K562 (cell line): ENCODE measurements around the gene EIF5. TPM values are rescaled to one million over a fixed set of nuclear protein-coding genes. Genes with fewer than 3 reads are reported as not detected.

ENCODE experiments used
- CHD2 ChIP-seq: IDR thresholded peaks from 2 replicates; pipeline ENCODE4 v1.6.1; 2011; ENCODE audit warnings: low read depth, low read length
- ELK1 ChIP-seq: sonication (generic); formaldehyde crosslinking; IDR thresholded peaks from 2 replicates; pipeline ENCODE4 v1.8.1; 2022; ENCODE audit warnings: missing genetic modification reagents
- ETV1 ChIP-seq: fragments of 450-650 bp; conservative IDR thresholded peaks from 2 replicates; pipeline ENCODE4 v1.6.1; 2016; ENCODE audit warnings: missing genetic modification characterization, control low read depth, low read depth, missing compliant biosample characterization
- IRF9 ChIP-seq: fragments of 450-650 bp; IDR thresholded peaks from 2 replicates; pipeline ENCODE4 v1.6.1; 2016; ENCODE audit warnings: missing biosample characterization, missing genetic modification characterization
- KAT8 ChIP-seq: fragments of 450-650 bp; IDR thresholded peaks from 2 replicates; pipeline ENCODE4 v1.6.1; 2016; ENCODE audit warnings: low read depth, mild to moderate bottlenecking
- KLF1 ChIP-seq: fragments of 450-650 bp; IDR thresholded peaks from 2 replicates; pipeline ENCODE4 v1.6.1; 2016; ENCODE audit warnings: missing genetic modification characterization, missing compliant biosample characterization
- POLR2B ChIP-seq: fragments of 450-650 bp; IDR thresholded peaks from 2 replicates; pipeline ENCODE4 v1.6.1; 2018; ENCODE audit warnings: low read depth; ENCODE audit not compliant: partially characterized antibody
- RFX7 ChIP-seq: fragments of 250-450 bp; sonication (Bioruptor Pico); IDR thresholded peaks from 2 replicates; pipeline ENCODE4 v1.5.1; 2021; ENCODE audit warnings: mild to moderate bottlenecking
- SAFB ChIP-seq: fragments of 200-400 bp; formaldehyde crosslinking; IDR thresholded peaks from 2 replicates; pipeline ENCODE4 v1.6.1; 2017; ENCODE audit warnings: low read depth, low read length, borderline replicate concordance
- ZFP1 ChIP-seq: fragments of 450-650 bp; formaldehyde crosslinking; IDR thresholded peaks from 2 replicates; pipeline ENCODE4 v1.4.0; 2020; ENCODE audit warnings: mild to moderate bottlenecking, mixed read lengths
- polyA plus RNA-seq, 8 experiments: library from polyadenylated mRNA; depleted of rRNA in 4 of 8; stranded (reverse) in 5 of 8; unstranded in 3 of 8; fragments of >200 nt; fragmentation: Nextera tagmentation in 2 of 8; fragmentation: Illumina TruSeq in 1 of 8; extraction: Ambion mirVana in 2 of 8; extraction: Trizol in 1 of 8; gene quantifications; 2 replicates each; pipeline versions ENCODE4 v1.2.1 to v1.2.3, GENCODE V29; 2011 to 2014; ENCODE audit warnings: inconsistent platforms in 1 of 8, missing spikeins in 1 of 8
- total RNA-seq, 7 experiments: library from RNA; depleted of rRNA in 6 of 7; stranded (reverse); fragments of >200 nt in 6 of 7; fragmentation: Illumina TruSeq in 2 of 7; extraction: Trizol in 2 of 7; gene quantifications; 2 replicates each; pipeline versions ENCODE4 v1.2.1 to v1.2.3, GENCODE V29; 2011 to 2021; ENCODE audit warnings: low replicate concordance in 1 of 7
- TF ChIP-seq, protein P1 (sequence below), 3 experiments: fragments of 200-800 bp in 1 of 3; fragments of 250-450 bp in 1 of 3; fragments of 450-650 bp in 1 of 3; sonication (Bioruptor Pico) in 1 of 3; sonication (Bioruptor generic) in 1 of 3; formaldehyde crosslinking in 1 of 3; IDR thresholded peaks; 2 replicates each; pipeline versions ENCODE4 v1.6.1 to v1.8.0; 2016 to 2022; ENCODE audit warnings: mild to moderate bottlenecking in 2 of 3, missing genetic modification characterization in 2 of 3, missing compliant biosample characterization in 1 of 3, moderate library complexity in 1 of 3
- TF ChIP-seq, protein P2 (sequence below): fragments of 450-650 bp; IDR thresholded peaks from 2 replicates; pipeline ENCODE4 v1.6.1; 2016; ENCODE audit warnings: low read depth

The EIF5 gene
- total and polyA plus RNA-seq, 9 of the 15 experiments (the other 6 are each of a cell fraction or from before 2014, with no cell fraction given) = 92.7 to 442 (median 190) TPM

- TF ChIP-seq IRF9 = no peak
- no peak for TF ChIP-seq SAFB
- TF ChIP-seq RFX7 (CRISPR knock-in tag) = no peak
- peak; percentile 100 for TF ChIP-seq CHD2
- no peak for TF ChIP-seq ZFP1 (CRISPR knock-in tag)
- TF ChIP-seq, protein P1, sequence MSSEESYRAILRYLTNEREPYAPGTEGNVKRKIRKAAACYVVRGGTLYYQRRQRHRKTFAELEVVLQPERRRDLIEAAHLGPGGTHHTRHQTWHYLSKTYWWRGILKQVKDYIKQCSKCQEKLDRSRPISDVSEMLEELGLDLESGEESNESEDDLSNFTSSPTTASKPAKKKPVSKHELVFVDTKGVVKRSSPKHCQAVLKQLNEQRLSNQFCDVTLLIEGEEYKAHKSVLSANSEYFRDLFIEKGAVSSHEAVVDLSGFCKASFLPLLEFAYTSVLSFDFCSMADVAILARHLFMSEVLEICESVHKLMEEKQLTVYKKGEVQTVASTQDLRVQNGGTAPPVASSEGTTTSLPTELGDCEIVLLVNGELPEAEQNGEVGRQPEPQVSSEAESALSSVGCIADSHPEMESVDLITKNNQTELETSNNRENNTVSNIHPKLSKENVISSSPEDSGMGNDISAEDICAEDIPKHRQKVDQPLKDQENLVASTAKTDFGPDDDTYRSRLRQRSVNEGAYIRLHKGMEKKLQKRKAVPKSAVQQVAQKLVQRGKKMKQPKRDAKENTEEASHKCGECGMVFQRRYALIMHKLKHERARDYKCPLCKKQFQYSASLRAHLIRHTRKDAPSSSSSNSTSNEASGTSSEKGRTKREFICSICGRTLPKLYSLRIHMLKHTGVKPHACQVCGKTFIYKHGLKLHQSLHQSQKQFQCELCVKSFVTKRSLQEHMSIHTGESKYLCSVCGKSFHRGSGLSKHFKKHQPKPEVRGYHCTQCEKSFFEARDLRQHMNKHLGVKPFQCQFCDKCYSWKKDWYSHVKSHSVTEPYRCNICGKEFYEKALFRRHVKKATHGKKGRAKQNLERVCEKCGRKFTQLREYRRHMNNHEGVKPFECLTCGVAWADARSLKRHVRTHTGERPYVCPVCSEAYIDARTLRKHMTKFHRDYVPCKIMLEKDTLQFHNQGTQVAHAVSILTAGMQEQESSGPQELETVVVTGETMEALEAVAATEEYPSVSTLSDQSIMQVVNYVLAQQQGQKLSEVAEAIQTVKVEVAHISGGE (CRISPR knock-in tag; IDR thresholded peaks at IDR 0.05) = peak in 1 of 3 experiments; percentile 68; a peak in 2 of 6 replicates
- TF ChIP-seq KAT8 = no peak
- TF ChIP-seq POLR2B = peak; percentile 90
- TF ChIP-seq KLF1 (tag) = 0 out of 2 replicates have a peak, but pooled peaks have one; percentile 29
- no peak for TF ChIP-seq ELK1
- peak; percentile 59 for TF ChIP-seq ETV1
- TF ChIP-seq, protein P2, sequence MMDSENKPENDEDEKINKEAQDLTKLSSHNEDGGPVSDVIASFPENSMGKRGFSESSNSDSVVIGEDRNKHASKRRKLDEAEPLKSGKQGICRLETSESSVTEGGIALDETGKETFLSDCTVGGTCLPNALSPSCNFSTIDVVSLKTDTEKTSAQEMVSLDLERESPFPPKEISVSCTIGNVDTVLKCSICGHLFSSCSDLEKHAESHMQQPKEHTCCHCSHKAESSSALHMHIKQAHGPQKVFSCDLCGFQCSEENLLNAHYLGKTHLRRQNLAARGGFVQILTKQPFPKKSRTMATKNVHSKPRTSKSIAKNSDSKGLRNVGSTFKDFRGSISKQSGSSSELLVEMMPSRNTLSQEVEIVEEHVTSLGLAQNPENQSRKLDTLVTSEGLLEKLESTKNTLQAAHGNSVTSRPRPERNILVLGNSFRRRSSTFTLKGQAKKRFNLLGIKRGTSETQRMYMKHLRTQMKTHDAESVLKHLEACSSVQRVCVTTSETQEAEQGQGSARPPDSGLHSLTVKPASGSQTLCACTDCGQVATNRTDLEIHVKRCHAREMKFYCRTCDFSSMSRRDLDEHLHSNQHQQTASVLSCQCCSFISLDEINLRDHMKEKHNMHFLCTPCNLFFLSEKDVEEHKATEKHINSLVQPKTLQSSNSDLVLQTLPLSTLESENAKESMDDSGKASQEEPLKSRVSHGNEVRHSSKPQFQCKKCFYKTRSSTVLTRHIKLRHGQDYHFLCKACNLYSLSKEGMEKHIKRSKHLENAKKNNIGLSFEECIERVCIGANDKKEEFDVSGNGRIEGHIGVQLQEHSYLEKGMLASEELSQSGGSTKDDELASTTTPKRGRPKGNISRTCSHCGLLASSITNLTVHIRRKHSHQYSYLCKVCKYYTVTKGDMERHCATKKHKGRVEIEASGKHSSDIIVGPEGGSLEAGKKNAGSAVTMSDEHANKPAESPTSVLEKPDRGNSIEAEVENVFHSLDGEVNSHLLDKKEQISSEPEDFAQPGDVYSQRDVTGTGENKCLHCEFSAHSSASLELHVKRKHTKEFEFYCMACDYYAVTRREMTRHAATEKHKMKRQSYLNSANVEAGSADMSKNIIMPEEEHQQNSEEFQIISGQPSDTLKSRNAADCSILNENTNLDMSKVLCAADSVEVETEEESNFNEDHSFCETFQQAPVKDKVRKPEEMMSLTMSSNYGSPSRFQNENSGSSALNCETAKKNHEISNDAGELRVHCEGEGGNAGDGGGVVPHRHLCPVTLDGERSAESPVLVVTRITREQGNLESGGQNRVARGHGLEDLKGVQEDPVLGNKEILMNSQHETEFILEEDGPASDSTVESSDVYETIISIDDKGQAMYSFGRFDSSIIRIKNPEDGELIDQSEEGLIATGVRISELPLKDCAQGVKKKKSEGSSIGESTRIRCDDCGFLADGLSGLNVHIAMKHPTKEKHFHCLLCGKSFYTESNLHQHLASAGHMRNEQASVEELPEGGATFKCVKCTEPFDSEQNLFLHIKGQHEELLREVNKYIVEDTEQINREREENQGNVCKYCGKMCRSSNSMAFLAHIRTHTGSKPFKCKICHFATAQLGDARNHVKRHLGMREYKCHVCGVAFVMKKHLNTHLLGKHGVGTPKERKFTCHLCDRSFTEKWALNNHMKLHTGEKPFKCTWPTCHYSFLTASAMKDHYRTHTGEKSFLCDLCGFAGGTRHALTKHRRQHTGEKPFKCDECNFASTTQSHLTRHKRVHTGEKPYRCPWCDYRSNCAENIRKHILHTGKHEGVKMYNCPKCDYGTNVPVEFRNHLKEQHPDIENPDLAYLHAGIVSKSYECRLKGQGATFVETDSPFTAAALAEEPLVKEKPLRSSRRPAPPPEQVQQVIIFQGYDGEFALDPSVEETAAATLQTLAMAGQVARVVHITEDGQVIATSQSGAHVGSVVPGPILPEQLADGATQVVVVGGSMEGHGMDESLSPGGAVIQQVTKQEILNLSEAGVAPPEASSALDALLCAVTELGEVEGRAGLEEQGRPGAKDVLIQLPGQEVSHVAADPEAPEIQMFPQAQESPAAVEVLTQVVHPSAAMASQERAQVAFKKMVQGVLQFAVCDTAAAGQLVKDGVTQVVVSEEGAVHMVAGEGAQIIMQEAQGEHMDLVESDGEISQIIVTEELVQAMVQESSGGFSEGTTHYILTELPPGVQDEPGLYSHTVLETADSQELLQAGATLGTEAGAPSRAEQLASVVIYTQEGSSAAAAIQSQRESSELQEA = no peak
These were observed at the start of gene EIF5 (continued) for GRCh38 chr14:103333754-103334643.
